NCI-H510A (cell line): Measurements from ENCODE around the gene SNX22.
A peak's percentile ranks its signal among the peaks of the same experiment; 100 is the strongest.

Experiments used
- DNase-seq: peaks from one replicate; lab custom pipeline; 2025; lab: John Stamatoyannopoulos, UW

SNX22 gene

DNA sequence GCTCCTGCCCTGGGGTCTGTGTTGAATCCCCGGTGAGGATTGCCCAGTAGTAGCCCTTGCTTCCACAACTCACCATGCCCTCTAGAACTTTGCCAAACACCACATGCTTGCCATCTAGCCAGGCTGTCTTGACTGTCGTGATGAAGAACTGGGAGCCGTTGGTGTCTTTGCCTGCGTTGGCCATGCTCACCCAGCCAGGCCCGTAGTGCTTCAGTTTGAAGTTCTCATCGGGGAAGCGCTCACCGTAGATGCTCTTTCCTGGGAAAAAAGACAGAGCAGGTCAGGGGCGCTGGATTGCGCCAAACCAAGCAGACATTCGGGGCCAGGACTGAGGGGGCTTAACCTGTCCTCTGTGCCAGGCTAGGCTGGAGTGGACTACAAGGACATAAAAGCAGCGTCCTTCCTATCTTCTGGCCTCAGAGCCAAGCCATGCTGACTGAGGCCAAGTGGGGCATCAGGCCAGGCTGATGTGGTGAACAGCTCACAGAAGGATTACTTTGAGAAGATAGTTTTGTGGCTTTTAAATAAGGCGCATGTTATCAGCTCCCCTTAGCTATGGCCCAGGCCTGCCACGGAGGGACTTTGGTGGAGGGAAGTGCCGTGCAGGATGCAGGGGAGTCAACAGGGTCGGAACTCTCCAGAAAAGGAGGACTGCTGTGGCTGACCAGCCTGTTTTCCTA is 5.3 kb downstream of the SNX22 start:
- DNase-seq = no peak

DNA sequence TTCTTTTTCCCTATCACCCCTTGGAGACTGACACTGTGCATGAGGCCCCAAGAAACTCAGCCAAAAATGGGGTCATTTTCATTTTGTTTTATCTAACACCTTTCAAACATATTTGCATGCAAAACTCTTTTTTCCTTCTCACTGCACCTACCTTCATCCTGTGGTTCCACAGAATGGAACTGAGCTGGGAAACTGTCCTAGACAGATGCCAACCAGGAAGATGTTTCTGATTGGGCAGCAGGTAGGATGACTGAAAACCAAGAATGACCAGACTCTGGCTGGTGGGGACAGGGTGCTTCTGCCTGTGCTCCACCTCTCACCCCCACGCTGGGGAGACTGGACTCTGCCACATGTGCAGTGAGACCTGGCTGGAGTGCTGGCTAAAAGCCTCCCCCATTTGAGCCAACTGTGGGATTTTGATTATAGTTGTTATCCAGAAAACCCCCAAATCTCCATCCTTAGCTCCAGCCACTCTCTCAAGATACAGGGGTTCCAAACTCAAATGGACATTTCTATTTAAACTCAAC is 6.1 kb downstream of the SNX22 start:
- DNase-seq = no peak

DNA sequence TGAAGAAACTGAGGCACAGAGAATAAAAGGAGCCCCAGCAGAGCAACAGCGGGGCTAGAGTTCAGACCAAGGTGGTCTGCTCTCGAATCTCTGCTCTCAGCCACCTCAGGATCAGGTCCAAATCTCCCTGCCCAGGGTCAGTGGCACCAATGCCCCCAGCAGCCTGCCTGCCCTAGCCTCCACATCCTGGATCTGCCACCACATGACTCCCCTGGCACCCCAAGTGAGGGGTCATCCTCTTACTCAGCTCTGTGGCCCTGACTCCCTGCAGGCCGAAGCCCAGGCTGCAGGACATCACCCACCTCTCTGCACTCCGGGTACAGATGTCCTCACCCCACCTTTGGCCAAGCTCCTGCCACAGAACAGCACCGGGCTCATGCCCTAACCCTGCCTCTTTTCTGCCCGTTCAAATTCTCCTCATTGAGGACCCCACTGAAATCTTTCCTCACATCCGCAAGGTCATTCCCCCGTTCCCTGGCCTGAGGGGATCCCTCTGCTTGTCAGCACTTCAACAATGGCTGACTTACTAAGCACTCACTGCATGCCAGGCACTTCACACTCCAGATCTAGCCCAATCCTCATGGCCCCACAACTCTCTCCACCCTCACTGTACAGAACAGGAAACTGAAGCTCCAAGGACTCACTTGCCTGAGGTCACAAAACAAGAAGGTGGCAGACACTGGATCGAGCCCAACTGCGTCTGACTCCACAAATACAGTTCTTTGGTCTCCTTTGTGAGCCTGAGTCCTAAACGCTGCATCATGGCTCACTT is 7.0 kb downstream of the SNX22 start:
- DNase-seq = no peak

DNA sequence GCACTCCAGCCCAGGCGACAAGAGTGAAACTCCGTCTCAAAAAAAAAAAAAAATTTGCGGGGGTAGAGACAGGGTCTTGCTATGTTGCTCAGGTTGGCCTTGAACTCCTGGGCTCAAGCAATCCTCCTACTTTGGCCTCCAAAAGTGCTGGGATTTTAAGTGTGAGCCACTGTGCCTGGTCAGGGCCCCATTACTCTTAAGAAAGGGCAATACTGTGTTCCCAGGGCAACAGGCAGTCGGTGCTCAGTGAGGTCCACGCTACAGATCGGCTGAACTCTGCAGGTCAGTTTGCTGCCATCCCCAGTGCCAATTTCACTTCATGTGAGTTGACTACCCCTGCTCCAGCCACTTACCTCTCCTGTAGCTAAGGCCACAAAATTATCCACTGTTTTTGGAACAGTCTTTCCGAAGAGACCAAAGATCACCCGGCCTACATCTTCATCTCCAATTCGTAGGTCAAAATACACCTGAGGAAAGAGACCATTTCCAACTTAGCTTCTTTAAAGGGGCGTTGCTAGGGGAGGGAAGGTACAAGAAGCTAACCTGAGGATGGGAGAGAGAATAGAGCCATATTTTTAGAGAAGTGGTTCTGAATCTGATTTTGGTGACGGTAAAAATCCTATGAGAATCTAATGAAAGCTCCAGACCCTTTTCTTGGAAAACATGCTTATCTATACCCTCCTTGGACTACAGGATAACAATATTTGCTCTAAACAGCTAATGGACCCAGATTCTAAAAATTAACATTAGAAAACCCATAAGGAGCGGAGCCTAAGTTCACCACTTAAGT is 10.4 kb downstream of the SNX22 start:
- DNase-seq = no peak

DNA sequence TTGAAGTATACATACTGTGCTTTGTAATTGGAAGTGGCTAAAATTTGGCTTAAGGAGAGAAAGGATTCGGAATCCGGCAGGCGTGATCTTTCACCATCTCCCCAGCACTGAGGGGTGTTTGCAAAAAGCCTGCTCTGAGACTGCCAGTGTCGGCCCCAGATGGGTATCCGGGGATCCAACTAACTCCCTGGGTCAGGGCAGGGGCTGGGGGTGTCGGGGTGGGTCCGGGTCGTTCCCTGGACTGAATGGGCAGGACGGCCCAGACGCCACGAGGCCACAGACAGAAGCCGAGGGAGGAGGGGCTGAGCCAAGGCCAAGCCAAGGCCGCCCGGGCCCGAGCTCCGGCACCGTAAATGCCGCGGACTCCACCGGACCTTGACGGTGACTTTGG is 10.9 kb downstream of the SNX22 start:
- DNase-seq = no peak

DNA sequence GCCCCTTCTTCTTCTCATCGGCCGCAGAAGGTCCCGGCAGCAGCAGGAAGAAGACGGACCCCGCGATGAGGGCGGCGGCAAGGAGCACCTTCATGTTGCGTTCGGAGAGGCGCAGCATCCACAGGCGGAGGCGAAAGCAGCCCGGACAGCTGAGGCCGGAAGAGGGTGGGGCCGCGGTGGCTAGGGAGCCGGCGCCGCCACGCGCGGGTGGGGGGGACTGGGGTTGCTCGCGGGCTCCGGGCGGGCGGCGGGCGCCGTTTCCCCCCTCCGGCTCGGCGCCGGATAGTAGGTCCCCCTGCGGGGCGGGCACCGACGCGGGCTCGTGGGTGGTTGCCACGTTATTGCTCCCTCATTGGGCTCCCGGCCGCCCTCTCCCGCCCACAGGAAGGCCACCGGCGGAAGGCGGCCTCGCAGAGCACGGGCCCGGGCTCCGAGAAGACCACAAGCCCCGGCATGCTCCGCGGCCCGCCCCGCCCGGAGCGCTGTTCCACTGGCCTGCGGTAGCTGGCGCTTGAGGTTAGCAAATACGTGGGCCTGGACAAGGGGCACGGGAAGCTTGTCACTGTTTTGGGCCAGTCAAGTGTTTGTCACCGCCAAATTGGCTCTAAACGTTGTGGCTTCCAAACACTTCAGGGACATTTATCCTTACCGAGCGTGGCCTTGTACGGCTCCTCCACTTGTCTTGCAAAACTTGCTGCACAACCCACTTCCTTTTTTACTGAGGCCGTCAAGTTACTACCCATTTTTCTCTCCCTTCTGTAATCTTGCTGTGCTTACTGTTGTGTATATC is 11.5 kb downstream of the SNX22 start, which contains the start of gene PPIB:
TSS of gene PPIB (minus strand) at position 154 of the 790 bp plus-strand sequence. CDS start at position 118, 36 bp downstream.
- peak; percentile 86 for DNase-seq

DNA sequence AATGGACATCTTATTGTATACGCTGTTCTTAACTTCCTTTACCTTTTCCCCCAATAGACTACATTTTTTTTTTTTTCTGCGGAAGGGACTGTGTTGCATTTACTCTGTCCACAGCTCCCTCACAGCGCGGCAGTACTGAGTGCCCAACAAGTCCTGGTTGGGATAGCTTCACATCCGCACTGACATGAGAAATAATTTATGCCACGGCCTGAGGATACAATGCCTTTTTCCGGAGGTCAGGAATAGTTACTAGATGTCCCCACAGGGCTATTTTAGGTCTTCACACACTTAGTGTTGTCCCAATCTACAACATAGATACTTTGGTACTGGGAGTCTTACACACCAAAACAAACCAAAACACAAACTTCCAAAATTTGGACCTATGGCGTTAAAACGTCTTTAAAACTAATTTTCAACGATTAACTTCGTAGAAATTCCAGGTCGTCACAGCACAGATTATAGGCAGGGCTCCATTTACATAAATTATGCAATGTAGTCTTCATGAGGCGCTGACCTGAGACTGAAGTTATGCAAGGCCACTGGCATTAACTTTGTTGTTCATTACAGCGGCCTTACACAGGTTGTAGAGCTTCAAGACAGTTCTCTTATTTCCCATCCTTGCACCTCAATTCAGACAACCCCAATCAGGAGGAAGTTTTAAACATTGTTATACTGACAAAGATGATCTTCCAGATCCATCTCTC is 12.3 kb downstream of the SNX22 start:
- no peak for DNase-seq

DNA sequence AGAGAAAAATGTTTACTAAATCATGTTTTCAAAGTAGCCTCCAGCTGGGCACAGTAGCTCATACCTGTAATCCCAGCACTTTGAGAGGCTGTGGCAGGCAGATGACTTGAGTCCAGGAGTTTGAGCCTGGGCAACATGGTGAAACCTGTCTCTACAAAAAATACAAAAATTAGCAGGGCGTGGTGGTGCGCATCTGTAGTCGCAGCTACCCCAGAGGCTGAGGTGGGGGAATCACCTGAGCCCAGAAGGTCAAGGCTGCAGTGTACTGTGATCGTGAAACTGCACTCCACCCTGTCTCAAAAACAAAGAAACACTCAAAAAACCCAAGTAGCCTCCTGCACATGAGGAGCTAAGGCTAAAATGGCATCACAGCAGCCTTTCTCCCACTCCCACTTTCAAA is 12.9 kb downstream of the SNX22 start:
- DNase-seq = no peak

DNA sequence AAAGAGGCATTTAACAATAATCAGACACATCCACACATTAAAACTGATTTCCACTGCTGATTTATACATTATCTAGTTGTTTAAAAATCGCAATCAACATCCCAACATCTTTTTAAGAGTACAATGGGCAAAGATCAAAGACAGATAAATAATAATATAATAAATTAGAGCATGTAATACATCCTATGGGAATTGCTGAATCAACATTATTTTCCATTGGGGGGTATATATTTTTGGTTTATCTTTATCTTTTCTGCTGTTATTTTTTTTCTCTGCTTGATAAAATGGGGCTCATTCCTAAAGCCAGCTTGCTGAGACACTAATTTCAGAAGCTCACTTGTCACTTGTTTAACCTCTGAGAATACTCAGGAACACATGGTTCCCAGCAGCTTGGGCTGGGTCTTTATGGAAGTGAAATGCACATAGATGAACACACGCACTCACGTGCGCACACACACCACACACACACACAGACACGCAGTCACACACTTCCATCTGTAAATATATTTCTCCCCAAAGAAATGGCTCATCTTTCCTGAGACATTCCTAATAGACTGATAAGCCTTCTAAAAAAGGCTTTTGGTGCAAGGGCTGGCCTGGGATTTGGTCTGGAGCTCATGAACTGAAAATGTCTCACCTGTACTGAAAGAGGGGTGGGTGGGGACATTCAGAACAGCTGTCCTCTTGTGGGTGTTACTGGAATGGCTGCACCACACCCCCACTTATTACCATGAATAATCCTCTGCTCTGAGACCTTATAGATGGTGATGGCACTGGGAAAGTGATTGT is 14.8 kb downstream of the SNX22 start:
- no peak for DNase-seq

DNA sequence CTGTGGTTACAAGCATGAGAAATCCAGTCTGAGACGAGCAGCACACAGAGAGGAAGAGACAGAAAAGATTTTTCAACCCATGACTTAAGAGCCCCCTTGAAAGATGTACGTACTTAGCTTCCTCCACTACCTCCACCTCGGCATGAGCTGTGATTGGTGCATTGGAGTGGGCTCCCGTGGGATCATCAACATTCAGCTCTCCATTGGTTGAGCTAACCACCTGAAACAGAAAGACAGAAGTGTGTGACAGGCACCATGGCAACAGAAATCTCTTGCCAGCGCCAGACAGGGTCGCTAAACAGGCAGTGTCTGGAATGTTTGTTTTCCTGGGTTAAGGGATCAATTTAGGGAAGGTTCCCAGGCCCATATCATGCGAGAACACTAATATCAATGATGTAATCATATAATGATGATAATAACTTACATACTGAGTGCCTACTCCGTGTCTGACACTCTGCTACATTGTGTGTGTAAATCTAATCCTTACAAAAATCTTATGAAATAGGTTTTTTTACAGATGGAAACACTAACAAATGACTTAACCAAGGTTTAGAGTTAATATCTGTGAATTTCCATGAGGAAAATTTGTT is 28.8 kb downstream of the SNX22 start:
- DNase-seq = no peak

DNA sequence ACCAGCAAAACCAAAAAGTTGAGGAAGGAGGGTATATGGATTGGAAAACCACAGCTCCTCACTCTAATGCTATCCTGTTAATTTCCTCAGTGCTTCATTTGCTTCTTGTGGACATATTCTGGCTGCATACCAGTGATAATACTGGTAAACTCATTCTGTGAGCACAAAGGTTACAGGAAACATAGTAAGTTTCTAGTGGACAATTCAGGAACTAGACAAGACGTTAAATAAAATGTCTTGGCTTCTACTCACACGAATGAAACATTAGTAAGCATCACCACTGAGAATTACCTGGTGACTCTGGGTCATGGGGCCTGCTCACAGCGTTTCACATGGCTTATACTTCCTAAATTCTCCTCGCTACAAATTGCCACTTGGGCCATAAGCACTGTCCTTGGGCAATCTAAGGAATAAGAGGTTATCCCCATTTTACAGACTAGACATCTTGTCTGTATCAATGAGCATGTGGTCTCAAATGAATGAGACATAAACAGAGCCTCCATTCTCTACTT is 31.4 kb downstream of the SNX22 start:
- DNase-seq = no peak

DNA sequence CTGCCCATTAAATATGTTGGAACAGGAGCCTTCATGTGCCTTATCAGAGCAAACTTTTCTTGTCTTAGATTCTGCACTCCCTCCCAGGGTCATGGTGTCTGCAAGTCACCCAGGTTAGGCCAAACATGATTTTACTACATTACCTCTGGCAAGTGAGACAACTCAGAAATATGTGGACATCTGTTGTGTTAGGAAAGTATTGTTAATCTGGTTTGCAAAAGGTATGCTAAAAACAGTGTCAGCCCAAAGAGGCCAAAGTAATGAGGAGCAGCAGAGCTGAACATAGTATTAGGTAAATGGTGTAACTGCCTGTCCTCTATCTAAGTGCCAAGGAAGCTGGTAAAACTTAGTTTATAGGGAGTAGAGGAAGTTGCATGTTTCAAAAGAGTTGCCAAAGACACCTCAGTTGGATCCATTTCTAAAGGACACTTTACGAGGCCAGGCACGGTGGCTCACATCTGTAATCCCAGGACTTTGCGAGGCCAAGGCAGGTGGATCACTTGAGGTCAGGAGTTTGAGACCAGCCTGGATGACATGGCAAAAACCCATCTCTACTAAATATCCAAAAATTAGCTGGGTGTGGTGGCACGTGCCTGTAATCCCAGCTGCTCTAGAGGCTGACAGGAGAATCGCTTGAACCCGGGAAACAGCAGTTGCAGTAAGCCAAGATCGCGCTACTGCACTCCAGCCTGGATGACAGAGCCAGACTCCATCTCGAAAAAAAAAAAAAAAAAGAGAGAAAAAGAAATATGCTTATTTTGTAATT is 33.8 kb downstream of the SNX22 start:
- DNase-seq = no peak

DNA sequence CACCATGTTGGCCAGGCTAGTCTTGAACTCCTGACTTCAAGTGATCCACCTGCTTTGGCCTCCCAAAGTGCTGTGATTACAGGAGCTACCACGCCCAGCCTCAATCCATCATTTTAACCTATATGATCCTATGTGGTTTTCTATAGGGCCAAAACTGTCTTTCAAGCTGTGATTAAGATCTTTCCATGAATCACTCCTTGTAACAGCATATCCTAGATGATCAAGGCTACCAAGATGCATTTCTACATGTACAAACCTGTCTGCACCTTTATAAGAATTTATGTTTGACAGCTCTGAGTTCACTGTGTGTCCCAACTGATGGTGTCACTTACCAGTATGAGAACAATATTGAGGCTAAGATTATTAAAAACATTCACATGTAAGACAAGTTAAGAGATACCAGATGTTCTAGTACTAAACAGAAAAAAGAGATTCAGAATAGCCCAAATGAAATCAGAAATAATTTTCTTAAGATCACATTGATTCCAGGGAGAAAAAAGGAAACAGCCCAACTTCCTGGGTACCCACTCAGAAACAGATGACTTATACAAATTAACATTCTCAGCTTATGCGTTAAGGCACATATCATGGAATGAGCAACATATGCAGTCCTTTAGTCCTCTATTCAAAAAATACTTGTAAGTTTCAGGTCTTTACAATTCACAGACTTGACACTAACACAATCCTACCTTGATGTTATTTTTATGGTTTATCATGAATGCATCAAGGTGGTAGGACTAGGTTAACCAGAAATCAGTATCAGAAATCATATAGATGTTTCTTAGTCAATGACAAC is 36.1 kb downstream of the SNX22 start:
- no peak for DNase-seq

DNA sequence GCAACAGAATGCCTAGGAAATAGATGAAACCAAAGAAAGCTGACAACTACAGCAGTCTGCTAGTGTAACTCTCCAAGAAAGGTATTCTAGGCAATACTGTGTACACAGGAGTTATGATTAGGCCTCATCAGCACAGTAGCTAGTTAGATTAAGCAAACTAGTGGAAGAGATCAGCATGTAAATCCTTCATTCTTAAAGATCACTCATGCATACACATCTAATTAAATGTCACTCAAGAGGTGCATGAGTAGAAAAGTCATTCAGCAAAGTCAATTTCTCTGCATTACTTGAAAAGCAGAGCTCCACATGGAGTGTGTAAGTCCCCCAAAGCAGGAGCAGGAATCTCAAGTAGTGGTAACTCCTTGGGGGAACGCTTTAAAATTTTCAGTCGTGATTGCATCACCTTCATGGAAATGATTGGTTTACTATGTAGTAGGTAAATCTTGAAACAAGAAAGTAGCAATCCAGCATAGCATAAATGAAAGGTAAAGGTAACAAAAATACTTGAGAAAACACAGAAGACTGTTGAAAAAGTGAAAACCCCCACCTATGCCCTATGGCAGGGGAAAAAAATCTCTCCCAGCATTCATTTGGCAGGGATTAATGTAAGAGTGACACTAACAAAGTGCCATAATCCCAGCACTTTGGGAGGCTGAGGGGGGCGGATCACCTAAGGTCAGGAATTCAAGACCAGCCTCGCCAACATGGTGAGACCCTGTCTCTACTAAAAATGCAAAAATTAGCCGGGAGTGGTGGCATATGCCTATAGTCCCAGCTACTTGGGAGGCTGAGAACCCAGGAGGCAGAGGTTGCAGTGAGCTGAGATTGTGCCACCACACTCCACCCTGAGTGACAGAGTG is 40.7 kb downstream of the SNX22 start:
- DNase-seq = no peak

DNA sequence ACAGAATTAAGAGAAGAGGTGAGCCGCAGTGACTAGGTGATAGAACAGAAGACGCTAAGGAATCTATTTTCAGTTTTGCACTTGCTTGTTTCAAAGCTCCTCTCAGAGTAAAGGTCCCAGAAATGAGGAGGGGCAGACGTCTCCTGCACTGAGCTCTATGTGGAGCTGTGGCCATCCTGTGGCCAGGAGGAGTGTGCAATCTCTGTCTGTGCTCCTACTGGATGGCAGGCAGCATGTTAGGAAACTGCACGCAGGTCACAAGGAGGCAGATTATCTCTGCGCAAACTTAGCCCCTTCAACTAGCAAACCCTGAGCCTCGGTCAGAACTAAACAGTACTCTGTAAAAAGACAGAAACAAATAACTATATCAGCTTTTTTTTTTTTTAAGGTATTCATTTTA is 42.4 kb downstream of the SNX22 start:
- DNase-seq = no peak

DNA sequence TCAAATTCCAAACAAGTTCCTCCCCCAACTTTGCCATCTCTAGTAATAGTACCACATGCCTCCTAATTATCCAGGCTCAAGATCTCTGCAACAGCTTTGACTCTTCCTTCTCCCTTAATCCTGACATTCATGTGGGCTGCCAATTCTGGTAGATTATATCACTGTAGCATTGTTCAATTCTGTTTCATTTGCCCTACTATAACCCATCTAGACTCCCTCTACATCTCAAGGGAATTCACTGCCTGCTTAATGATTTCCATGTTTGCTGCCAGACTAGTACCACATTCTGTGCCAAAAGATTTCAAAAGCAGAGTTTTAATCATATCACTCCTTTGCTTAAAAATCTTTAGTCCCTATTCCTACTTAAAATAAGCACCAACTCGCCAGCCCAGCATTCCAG is 45.9 kb downstream of the SNX22 start:
- no peak for DNase-seq

DNA sequence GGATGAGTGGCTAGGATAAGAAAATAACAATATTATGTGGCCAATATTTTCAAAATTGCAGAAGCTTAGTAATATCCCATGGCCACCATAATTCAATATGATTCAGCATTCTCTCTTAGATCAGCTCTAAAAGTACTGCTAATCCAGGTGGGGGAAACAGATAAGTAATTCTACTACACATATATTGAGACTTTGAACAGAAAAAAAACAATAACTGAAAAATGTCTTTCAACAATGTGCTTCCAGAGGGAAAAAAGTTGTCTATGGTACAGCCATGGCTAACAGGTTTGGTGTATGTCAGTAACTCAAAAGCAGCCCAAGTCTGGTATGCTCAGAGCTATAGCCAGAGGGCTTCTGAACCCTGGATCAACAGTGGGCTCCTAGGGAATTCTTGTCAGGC is 53.7 kb downstream of the SNX22 start:
- DNase-seq = no peak
